PC-3 (cell line): ENCODE data around the gene HOXD11. TPM values are rescaled to one million over a fixed set of nuclear protein-coding genes. Genes with fewer than 3 reads are reported as not detected.

Experiments
- ATAC-seq: fragments of 200-7000 bp; cut with Tn5 transposase; 2 replicates; pipeline ENCODE4 v1.9.1; 2020; ENCODE audit warnings: mild to moderate bottlenecking, moderate library complexity
- BruUV-seq: library from RNA; stranded (reverse); fragments of 400-500 nt; replicated peaks from 2 replicates; lab custom pipeline; 2021; lab: Mats Ljungman, UMichigan
- CTCF ChIA-PET: fragments of 300-600 bp; sonication (Branson Sonifier 250); formaldehyde crosslinking; loops from one replicate; lab custom pipeline; 2022; ENCODE audit warnings: antibody characterized with exemption; lab: Charles Lee
- POLR2A ChIA-PET: fragments of 300-600 bp; sonication (Branson Sonifier 250); formaldehyde crosslinking; loops from one replicate; lab custom pipeline; 2022; ENCODE audit warnings: antibody characterized with exemption; ENCODE audit not compliant: unreplicated experiment; lab: Charles Lee
- DNase-seq: peaks from one replicate; pipeline ENCODE4 v3.0.0-alpha.2; 2015
- H2AFZ ChIP-seq: fragments of 300-600 bp; sonication (generic); 2 replicates; pipeline ENCODE4 v1.6.0; 2016; ENCODE audit warnings: antibody characterized with exemption, low read length
- H3F3A ChIP-seq: fragments of 300-600 bp; sonication (generic); one replicate; pipeline ENCODE4 v1.6.0; 2017; ENCODE audit warnings: antibody characterized with exemption, low read length, control low read depth, mild to moderate bottlenecking; ENCODE audit not compliant: unreplicated experiment
- H3K27ac ChIP-seq: fragments of 300-600 bp; sonication (generic); 2 replicates; pipeline ENCODE4 v1.5.1; 2016; ENCODE audit warnings: mild to moderate bottlenecking, low read length
- H3K27me3 ChIP-seq: fragments of 300-600 bp; sonication (generic); 2 replicates; pipeline ENCODE4 v1.6.1; 2016; ENCODE audit warnings: low read length, mixed read lengths
- H3K36me3 ChIP-seq: fragments of 300-600 bp; sonication (generic); 2 replicates; pipeline ENCODE4 v1.6.1; 2016; ENCODE audit warnings: low read depth, mixed run types, low read length, mixed read lengths
- H3K4me1 ChIP-seq: fragments of 300-600 bp; sonication (generic); 2 replicates; pipeline ENCODE4 v1.5.1; 2016; ENCODE audit warnings: low read length; ENCODE audit not compliant: insufficient read depth
- H3K4me2 ChIP-seq: fragments of 300-600 bp; sonication (generic); 2 replicates; pipeline ENCODE4 v1.6.0; 2016; ENCODE audit warnings: low read length
- H3K4me3 ChIP-seq: fragments of 300-600 bp; sonication (generic); 2 replicates; pipeline ENCODE4 v1.5.1; 2016; ENCODE audit warnings: mild to moderate bottlenecking, low read length, mixed read lengths
- H3K79me2 ChIP-seq: fragments of 300-600 bp; sonication (generic); 2 replicates; pipeline ENCODE4 v1.6.1; 2017; ENCODE audit warnings: low read length, mixed read lengths
- H3K9ac ChIP-seq: fragments of 300-600 bp; sonication (generic); 2 replicates; pipeline ENCODE4 v1.6.0; 2016; ENCODE audit warnings: mild to moderate bottlenecking, low read length
- H3K9me2 ChIP-seq: fragments of 300-600 bp; sonication (generic); replicated peaks from 2 replicates; pipeline ENCODE4 v1.6.1; 2016; ENCODE audit warnings: mixed run types, low read length, mixed read lengths
- H3K9me3 ChIP-seq: fragments of 300-600 bp; sonication (generic); 2 replicates; pipeline ENCODE4 v1.6.1; 2016; ENCODE audit warnings: low read length, mixed read lengths
- H4K20me1 ChIP-seq: fragments of 300-600 bp; sonication (generic); 2 replicates; pipeline ENCODE4 v1.6.1; 2016; ENCODE audit warnings: low read length, mixed read lengths
- EZH2 ChIP-seq: fragments of 300-600 bp; sonication (generic); IDR thresholded peaks from one replicate; pipeline ENCODE4 v1.6.1; 2017; ENCODE audit warnings: antibody characterized with exemption, mild to moderate bottlenecking, low read length; ENCODE audit not compliant: unreplicated experiment
- EZH2phosphoT487 ChIP-seq: fragments of 300-600 bp; sonication (generic); IDR thresholded peaks from 2 replicates; pipeline ENCODE4 v1.6.1; 2018; ENCODE audit warnings: mild to moderate bottlenecking, antibody characterized with exemption, low read length, borderline replicate concordance
- intact Hi-C: fragments of 100-400 bp; cut with micrococcal nuclease; formaldehyde crosslinking; loops from 2 replicates; pipeline ENCODE4 v1.9.0; 2023
- total RNA-seq: library from RNA; depleted of rRNA; stranded (reverse); fragments of >200 nt; gene quantifications from 2 replicates; pipeline ENCODE4 v1.2.3, GENCODE V29; 2014
- TF ChIP-seq, protein P1 (sequence below): fragments of 300-600 bp; sonication (generic); conservative IDR thresholded peaks from 2 replicates; pipeline ENCODE4 v1.5.1; 2017; ENCODE audit warnings: antibody characterized with exemption, low read depth, mild to moderate bottlenecking, low read length

Gene HOXD11
- total RNA-seq, 1 experiment from 2014 or later = not detected

DNA sequence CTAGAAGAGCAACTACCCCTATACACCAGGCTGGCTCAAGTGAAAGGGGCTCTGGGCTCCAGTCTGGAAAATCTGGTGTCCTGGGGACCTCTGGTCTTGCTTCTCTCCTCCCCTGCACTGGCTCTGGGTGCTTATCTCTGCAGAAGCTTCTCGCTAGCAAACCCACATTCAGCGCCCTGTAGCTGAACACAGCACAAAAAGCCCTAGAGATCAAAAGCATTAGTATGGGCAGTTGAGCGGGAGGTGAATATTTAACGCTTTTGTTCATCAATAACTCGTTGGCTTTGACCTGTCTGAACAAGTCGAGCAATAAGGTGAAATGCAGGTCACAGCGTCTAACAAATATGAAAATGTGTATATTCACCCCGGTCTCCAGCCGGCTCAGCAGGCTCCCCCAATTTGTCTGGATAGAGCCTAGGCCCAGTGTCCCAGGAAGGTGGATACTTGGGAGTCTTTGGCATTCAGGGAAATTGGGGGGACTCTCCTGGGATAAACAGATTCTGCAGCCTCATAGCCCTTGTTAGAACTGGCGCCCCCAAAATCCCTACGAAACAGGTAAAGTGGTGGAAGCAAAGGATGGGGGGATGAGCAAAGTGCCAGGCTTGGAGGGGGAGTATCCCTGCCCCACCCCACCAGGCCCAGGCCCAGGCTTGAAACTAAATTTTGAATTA is 41.8 kb downstream of the HOXD11 start:
- no peak overlapping the region for H3K27ac ChIP-seq
- intact Hi-C loops = no loop called here
- no peaks in the 10 kb centered on the region for H3F3A ChIP-seq
- H3K36me3 ChIP-seq = no peaks in the 10 kb centered on the region
- no peak overlapping the region for H2AFZ ChIP-seq
- H3K9me3 ChIP-seq = no peaks in the 10 kb centered on the region
- no peak overlapping the region for H3K4me2 ChIP-seq
- ATAC-seq = no peak
- H3K9me2 ChIP-seq = no peaks in the 10 kb centered on the region
- no peaks in the 10 kb centered on the region for H3K27me3 ChIP-seq
- H3K4me1 ChIP-seq = no peaks in the 10 kb centered on the region
- no TSS peak for BruUV-seq
- DNase-seq = no peak
- ChIA-PET CTCF (no interaction called here), POLR2A (interaction anchor here (0.6 kb wide), 1 partner anchor 434 kb away, joined by 3 read pairs; no protein-coding TSS in a partner anchor)
- no peaks in the 10 kb centered on the region for H3K79me2 ChIP-seq
- H4K20me1 ChIP-seq = no peaks in the 10 kb centered on the region
- TF ChIP-seq EZH2 = no peak
- TF ChIP-seq, protein P1, sequence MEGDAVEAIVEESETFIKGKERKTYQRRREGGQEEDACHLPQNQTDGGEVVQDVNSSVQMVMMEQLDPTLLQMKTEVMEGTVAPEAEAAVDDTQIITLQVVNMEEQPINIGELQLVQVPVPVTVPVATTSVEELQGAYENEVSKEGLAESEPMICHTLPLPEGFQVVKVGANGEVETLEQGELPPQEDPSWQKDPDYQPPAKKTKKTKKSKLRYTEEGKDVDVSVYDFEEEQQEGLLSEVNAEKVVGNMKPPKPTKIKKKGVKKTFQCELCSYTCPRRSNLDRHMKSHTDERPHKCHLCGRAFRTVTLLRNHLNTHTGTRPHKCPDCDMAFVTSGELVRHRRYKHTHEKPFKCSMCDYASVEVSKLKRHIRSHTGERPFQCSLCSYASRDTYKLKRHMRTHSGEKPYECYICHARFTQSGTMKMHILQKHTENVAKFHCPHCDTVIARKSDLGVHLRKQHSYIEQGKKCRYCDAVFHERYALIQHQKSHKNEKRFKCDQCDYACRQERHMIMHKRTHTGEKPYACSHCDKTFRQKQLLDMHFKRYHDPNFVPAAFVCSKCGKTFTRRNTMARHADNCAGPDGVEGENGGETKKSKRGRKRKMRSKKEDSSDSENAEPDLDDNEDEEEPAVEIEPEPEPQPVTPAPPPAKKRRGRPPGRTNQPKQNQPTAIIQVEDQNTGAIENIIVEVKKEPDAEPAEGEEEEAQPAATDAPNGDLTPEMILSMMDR = no peak
- TF ChIP-seq EZH2phosphoT487 = no peak
- no peak overlapping the region for H3K9ac ChIP-seq
- no peak overlapping the region for H3K4me3 ChIP-seq

DNA sequence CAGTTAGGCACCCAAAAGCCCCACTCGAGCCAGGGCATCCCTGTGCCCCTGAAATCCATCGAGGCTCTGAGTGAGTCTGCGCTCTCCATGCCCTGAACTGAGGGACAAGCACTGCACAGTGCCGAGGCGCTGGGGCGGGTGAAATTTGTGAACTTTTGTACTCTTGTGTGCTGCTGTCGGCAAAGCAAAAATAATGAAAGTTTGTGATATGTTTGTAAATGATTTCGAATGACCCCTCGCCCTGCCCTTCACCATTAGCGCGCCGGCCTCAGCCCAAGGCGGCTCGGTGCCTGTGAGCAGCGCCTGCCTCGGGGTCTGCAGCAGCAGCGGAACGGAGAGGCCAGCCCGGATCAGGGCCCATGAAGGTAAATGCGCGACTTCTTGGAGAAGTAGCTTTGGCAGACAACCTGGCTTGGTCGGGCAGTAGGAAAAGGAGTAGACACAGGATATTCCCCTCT is 42.4 kb downstream of the HOXD11 start:
- no peak for TF ChIP-seq EZH2
- TF ChIP-seq EZH2phosphoT487 = no peak
- TF ChIP-seq, protein P1 = no peak
- POLR2A ChIA-PET = no interaction called here
- ATAC-seq (no peak), DNase-seq (no peak)
- H3K9ac ChIP-seq = no peak overlapping the region
- intact Hi-C loops = no loop called here
- no TSS peak for BruUV-seq
- H3K9me2 ChIP-seq = no peaks in the 10 kb centered on the region
- CTCF ChIA-PET = no interaction called here
- no peak overlapping the region for H3K4me3 ChIP-seq
- H4K20me1 ChIP-seq = no peaks in the 10 kb centered on the region
- H3K79me2 ChIP-seq = no peaks in the 10 kb centered on the region
- no peaks in the 10 kb centered on the region for H3K9me3 ChIP-seq
- no peak overlapping the region for H3K4me2 ChIP-seq
- H3F3A ChIP-seq = no peaks in the 10 kb centered on the region
- no peaks in the 10 kb centered on the region for H3K4me1 ChIP-seq
- H3K36me3 ChIP-seq = no peaks in the 10 kb centered on the region
- H3K27me3 ChIP-seq = no peaks in the 10 kb centered on the region
- H2AFZ ChIP-seq = no peak overlapping the region
- H3K27ac ChIP-seq = no peak overlapping the region

DNA sequence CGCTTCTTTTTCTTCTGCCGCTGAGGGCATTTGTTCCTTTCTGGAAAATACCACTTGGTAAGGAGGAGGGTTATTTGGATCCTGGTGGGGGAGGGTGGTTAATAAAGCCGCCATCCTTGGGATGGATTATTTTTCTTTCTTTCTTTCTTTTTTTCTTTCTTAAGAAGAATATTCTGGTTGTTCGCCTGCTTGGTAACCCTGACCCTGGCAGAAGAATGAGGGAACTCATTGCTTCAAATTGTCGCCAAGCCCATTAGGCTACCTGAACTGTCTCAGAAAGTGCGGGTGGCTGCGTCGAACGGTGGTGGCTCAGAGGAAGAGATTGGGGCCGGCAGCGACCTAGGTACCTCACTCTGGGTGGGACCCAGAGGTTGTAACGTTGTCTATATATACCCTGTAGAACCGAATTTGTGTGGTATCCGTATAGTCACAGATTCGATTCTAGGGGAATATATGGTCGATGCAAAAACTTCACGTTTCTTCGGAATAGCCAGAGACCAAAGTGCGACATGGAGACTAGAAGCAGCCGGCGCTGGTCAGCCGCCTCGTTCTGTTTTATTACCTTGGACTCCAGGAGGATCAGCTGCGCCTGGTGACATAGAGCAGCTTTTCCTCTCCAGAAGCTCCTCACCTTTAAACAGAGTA is 43.0 kb downstream of the HOXD11 start:
- CTCF ChIA-PET = no interaction called here
- Histone ChIP-seq H2AFZ (no peak overlapping the region), H3K9ac (no peak overlapping the region), H3K9me2 (no peaks in the 10 kb centered on the region), H3F3A (no peaks in the 10 kb centered on the region), H3K9me3 (no peaks in the 10 kb centered on the region), H3K4me2 (no peak overlapping the region), H3K36me3 (no peaks in the 10 kb centered on the region), H4K20me1 (no peaks in the 10 kb centered on the region), H3K79me2 (no peaks in the 10 kb centered on the region), H3K4me1 (no peaks in the 10 kb centered on the region), H3K4me3 (no peak overlapping the region), H3K27ac (no peak overlapping the region), H3K27me3 (no peaks in the 10 kb centered on the region)
- BruUV-seq = no TSS peak
- DNase-seq = no peak
- POLR2A ChIA-PET = no interaction called here
- intact Hi-C loops = no loop called here
- no peak for ATAC-seq
- TF ChIP-seq EZH2 (no peak), EZH2phosphoT487 (no peak)
- TF ChIP-seq, protein P1 = no peak
